HG03159 (cell line): ENCODE results near the gene TPP1.

Source experiments
- ATAC-seq: cut with Tn5 transposase; IDR thresholded peaks from one replicate; pipeline ENCODE4 v1.9.1; 2021; ENCODE audit warnings: mild to moderate bottlenecking, moderate library complexity; ENCODE audit not compliant: unreplicated experiment

TPP1 gene

DNA sequence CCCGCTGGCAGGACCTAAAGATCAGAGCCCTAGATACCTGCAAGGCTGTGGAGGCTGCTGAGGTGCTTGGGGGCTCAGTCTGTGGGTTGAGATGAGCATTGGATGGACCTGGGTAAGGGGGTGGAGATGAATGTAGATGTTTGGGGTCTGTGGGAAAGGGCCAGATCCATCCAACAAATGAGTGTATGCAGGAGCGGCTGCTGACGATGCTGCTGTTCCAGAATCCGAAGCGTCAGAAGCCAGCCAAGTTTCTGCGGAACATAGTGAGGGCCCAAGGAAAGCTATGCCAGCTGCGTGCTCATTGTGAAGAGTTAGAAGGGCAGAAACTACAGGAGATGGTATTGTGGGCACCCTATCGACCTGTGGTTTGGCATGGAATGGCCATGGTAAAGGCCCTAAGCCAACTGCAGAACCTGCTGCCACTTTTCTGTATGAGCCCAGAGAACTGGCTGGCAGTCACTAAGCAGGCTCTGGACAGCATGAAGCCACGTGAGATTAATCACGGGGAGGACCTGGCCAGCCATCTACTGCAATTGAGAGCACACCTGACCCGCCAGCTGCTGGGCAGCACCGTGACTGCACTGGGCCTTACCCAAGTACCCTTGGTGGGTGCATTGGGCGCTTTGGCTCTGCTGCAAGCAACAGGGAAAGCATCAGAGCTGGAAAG lies 52.4 kb downstream of the TPP1 start:
- ATAC-seq = no peak

DNA sequence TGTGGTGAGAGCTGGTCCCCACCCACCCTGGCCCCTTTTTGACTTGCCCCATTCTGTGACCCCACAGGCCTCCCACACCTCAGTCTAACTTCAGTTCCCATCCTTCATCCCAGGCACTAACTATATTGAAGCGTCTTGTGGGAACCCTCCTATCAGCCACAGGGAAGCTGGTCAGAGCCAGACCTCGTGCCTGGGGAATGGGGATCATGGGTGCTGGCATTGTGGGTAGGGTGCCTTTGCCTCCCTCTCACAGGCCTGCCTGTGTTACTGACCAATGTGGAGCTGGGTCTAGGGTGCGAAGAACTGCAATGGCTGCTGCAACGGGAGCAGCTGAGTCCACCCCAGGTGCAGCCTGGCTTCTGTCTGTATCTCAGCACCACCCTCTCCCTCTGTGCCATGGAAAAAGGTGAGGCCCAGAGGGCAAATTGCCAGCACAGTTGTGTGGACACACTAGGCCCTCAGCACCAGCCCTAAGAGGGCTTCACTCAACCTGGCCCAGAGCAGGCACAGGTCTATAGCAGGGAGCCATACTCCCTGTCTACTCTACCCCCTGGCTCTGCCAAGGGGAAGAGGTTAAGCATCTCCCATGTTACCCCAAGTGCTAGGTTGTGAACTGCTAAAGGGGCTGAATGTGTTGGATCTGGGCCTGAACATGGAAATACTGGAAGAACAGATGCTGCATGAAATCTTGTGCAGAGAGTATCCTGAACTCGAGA lies 53.1 kb downstream of the TPP1 start:
- no peak for ATAC-seq

DNA sequence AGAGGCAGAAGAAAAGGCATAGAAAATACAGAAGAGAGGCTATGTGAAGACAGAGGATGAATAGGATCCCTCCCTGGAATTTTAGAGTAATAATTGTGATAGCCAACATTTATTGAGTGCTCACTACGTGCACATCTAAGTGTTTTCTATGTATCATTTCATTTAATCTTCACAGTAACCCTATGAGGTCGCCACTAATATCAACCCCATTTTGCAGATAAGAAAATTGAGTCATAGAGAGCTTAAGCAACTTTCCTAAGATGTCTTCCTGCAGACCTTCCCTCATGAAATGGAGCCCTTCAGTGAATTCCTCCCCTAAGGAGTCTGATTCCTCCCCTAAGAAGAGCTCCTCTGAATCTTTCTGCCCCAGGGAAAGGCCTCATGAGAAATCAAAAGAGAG lies 53.9 kb downstream of the TPP1 start:
- ATAC-seq = no peak

DNA sequence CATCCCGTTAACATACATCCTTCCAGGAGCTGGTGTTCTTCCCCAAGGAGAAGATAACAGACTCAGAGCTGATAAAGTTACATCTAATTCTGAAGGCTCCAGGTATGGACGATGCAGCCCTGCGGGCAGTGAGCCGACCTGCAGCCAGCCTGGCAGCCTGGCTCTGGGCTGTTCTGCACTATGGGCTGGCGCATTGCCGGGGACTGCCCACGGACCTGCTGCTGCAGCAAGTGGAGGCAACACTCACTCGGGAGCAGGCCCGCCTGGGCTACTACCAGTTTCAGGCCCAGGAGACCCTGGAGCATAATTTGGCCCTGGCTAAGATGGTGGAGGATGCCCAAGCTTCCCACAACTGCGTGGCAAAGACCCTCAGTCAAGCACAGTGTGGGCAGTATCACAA lies 55.6 kb downstream of the TPP1 start:
- no peak for ATAC-seq

DNA sequence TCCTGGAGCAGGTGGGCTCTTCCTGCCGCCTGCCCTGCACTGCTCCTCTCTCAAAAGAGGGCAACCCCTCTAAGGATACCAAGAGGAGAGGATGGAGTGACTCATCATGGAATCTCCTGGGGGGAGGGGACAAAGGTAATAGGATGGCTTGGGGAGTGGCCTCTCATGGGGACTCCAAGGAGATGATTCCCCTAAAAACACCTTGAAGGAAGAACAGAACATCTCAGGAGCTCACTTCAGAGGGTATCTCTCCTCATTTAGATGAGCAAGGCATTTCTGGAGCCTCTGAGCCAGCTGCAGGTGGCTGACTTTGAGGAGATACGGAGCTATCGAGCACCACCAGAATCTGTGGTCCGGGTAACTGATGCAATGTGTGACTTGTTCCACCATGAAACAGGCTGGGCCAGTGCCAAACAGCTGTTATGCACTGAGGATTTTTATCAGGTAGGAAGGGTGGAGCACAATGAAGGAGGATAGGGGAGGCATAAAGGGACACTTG lies 56.1 kb downstream of the TPP1 start:
- no peak for ATAC-seq
